ENCODE data around the gene NEU3.

NEU3 gene

DNA sequence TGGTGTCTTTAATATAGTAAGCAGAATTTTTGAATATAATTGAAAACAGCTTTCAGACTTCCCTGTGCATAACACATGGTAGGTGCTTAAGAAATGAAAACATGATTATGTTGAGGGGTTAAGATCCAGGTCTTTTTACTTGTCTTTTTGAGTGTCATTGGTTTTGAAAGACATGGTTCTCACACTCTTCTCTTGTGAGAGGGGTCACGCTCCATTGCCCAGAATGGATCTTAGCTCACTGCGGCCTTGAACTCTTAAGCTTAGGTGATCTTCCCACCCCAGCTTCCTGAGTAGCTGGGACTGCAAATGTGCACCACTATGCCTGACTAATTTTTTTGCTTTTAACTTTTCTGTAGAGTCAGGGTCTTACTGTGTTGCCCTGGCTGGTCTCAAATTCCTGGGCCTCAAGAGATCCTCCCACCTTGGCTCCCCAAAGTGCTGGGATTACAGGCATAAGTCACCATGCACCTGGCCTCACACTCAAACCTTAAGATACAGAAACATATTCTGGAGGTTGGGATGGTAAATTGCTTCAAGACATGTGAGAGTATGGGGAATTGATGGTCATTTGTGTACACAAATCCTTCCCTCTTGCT lies 38.3 kb upstream of the NEU3 start:
- H3K4me3 ChIP-seq (ENCODE audit: low read depth, low read length), result peak overlapping the region; percentile 92
- TF ChIP-seq, protein P1, sequence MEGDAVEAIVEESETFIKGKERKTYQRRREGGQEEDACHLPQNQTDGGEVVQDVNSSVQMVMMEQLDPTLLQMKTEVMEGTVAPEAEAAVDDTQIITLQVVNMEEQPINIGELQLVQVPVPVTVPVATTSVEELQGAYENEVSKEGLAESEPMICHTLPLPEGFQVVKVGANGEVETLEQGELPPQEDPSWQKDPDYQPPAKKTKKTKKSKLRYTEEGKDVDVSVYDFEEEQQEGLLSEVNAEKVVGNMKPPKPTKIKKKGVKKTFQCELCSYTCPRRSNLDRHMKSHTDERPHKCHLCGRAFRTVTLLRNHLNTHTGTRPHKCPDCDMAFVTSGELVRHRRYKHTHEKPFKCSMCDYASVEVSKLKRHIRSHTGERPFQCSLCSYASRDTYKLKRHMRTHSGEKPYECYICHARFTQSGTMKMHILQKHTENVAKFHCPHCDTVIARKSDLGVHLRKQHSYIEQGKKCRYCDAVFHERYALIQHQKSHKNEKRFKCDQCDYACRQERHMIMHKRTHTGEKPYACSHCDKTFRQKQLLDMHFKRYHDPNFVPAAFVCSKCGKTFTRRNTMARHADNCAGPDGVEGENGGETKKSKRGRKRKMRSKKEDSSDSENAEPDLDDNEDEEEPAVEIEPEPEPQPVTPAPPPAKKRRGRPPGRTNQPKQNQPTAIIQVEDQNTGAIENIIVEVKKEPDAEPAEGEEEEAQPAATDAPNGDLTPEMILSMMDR (IDR thresholded peaks at IDR 0.05; ENCODE audit: control insufficient read depth, extremely low read depth, insufficient read depth), result no peak
- DNase-seq (ENCODE audit: low read depth), result no peak

DNA sequence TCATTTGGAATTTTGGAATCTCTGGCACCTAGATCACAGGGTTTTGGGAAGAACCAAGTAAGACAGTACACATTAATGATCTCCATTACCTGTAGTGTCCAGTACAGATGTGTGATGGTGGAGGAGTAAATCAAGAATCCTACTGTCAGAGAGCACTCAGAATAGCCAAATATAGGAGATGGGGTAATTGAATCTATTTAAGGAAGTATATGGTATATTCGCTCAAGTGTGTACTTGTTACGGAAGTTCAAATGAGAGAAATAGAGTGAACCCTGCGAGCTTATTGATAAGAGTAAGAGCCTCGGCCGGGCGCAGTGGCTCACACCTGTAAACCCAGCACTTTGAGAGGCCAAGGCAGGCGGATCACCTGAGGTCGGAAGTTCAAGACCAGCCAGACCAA lies 37.5 kb upstream of the NEU3 start:
- TF ChIP-seq, protein P1 (IDR thresholded peaks at IDR 0.05; ENCODE audit: control insufficient read depth, extremely low read depth, insufficient read depth), result no peak
- H3K4me3 ChIP-seq (ENCODE audit: low read depth, low read length), result no peak overlapping the region
- DNase-seq (ENCODE audit: low read depth), result no peak

DNA sequence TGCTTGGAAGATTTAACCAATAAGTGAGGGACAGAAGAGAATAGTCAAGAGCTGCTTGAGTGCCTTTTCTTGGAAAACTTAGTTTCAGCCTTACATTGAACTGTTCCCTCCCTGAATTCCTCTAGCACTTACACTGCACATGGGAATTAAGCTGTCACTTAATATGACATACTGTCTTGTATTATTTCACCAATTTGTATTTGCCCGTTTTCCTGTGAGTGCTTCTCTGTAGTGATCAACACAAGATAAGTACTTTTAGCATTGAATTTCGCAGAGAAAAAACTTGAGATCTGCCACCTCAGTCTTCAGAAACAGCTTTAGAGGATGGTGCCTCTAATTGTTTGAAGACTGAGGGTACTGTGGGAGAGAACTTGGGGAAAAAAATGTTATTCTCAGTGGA lies 36.0 kb upstream of the NEU3 start:
- no peak overlapping the region for H3K4me3 ChIP-seq (ENCODE audit: low read depth, low read length)
- TF ChIP-seq, protein P1 (IDR thresholded peaks at IDR 0.05; ENCODE audit: control insufficient read depth, extremely low read depth, insufficient read depth), result no peak
- DNase-seq (ENCODE audit: low read depth), result no peak

DNA sequence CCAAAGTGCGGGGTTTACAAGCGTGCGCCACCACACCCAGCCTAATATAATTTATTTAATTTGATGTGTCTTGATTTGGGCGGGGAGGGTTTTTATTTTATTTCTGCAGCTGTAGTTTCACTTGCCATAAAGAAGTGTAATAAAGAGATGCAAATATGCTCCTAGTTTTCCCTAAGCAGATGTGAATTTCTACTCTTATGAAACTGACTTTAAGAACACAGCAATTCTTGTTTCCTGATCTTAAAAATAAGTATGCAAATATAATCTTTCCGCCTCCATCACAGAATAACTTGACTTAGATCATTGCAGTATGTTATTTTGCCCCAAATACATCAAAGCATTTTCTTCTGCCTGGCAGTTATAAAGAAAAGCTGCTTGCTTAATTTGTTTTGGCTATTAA lies 35.3 kb upstream of the NEU3 start:
- no peak for DNase-seq (ENCODE audit: low read depth)
- TF ChIP-seq, protein P1 (IDR thresholded peaks at IDR 0.05; ENCODE audit: control insufficient read depth, extremely low read depth, insufficient read depth), result no peak
- no peak overlapping the region for H3K4me3 ChIP-seq (ENCODE audit: low read depth, low read length)

DNA sequence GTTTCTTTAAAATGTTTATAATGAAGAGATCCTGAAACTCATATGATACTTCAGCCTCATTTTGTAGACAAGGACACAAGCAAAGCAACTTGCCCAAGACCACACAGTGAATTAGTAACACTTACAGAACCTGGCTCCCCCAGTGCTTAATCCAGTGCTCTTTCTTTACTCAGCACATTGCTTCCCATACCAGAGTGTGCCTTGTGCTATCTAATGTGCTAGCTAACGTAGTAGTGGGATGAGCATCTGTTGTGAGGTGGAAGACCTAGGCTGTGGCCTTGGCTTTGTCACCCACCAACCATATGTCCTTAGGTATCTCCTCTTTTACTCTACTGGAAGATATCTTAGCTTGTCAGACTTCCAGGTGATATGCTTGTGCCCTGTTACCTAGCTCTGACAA lies 34.5 kb upstream of the NEU3 start:
- TF ChIP-seq, protein P1 (IDR thresholded peaks at IDR 0.05; ENCODE audit: control insufficient read depth, extremely low read depth, insufficient read depth), result no peak
- no peak for DNase-seq (ENCODE audit: low read depth)
- H3K4me3 ChIP-seq (ENCODE audit: low read depth, low read length), result no peak overlapping the region

DNA sequence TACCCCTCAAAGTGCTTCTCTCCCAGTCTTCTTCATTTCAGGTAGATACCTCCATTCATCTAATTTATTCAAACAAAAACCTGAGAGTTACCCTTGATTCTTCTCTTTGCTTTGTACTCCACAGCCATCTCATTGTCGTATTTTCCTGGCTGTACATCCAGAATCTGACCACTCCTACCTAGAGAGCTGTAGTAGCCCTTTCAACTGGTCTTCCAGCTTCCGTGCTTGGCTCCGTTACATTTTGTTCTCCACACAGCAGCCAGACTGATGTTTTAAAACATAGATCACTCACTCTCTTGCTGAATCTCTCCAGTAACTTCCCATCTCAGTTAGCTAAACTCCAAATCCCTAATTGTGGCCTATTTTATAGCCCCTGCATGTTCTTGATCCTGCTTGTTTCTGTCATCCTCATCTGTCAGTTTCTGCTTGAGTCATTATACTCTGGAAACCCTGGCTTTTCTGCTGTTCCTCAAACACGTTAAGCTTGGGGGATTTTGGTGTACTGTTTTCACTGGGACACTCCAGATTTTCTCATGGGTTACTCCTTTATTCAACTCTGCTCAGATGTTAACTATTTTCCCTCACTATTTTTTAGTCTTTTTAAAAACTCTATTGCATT lies 32.2 kb upstream of the NEU3 start:
- TF ChIP-seq, protein P1 (IDR thresholded peaks at IDR 0.05; ENCODE audit: control insufficient read depth, extremely low read depth, insufficient read depth), result no peak
- no peak for DNase-seq (ENCODE audit: low read depth)
- no peak overlapping the region for H3K4me3 ChIP-seq (ENCODE audit: low read depth, low read length)
